ENCODE data around the gene SKOR2. TPM values are rescaled to one million over a fixed set of nuclear protein-coding genes. Genes with fewer than 3 reads are reported as not detected.
"Not testable (repeated sequence)": the region's sequence is repeated elsewhere in the genome, so short reads cannot be mapped to it uniquely, and the experiment has no call there.

SKOR2 gene

GRCh38 chr18:47158404-47158803 is 93.1 kb downstream of the SKOR2 start:
- H3K4me1 ChIP-seq (ENCODE audit: control insufficient read depth, insufficient read depth, low read length); H3K4me2 ChIP-seq (ENCODE audit: low read length); H3K9me3 ChIP-seq (replicated peaks; ENCODE audit: low read length); H3K9ac ChIP-seq (ENCODE audit: low read depth, low read length); H3K27me3 ChIP-seq (ENCODE audit: control insufficient read depth, insufficient read depth, low read length); H3K4me3 ChIP-seq (ENCODE audit: low read length): not testable (repeated sequence)
- peaks cover 17% of the 10 kb centered on the region for H3K36me3 ChIP-seq (ENCODE audit: insufficient read depth, low read length)

Small RNAs within 50 kb of the gene (small RNA-seq; reads per million reads assigned to genes)
- gene RNU6-1131P = not detected
